Subcutaneous abdominal adipose tissue (tissue), 5 donors: ENCODE data around the gene UBXN10.

Experiments used
- H3K27ac ChIP-seq: one replicate; pipeline ENCODE4 v1.7.0; 2013; ENCODE audit warnings: low read depth, mild to moderate bottlenecking, inconsistent platforms, low read length, moderate library complexity
- H3K27me3 ChIP-seq, 5 donors: one replicate each; pipeline ENCODE4 v1.7.0; 2013; ENCODE audit warnings: low read length in 5 of 5, inconsistent platforms in 1 of 5; ENCODE audit not compliant: control insufficient read depth in 5 of 5, insufficient read depth in 4 of 5
- H3K36me3 ChIP-seq, 5 donors: one replicate each; pipeline ENCODE4 v1.7.0; 2013; ENCODE audit warnings: low read length in 5 of 5; ENCODE audit not compliant: control insufficient read depth in 5 of 5, insufficient read depth in 5 of 5
- H3K4me1 ChIP-seq, 5 donors: one replicate each; pipeline ENCODE4 v1.7.0; 2013; ENCODE audit warnings: low read length in 5 of 5, mild to moderate bottlenecking in 3 of 5, moderate library complexity in 1 of 5; ENCODE audit not compliant: control insufficient read depth in 5 of 5, insufficient read depth in 5 of 5
- H3K4me3 ChIP-seq, 5 donors: one replicate each; pipeline ENCODE4 v1.7.0; 2013; ENCODE audit warnings: low read length in 5 of 5, low read depth in 1 of 5
- H3K9ac ChIP-seq, 5 donors: one replicate each; pipeline ENCODE4 v1.7.0; 2013; ENCODE audit warnings: low read length in 5 of 5, mild to moderate bottlenecking in 4 of 5, moderate library complexity in 3 of 5
- H3K9me3 ChIP-seq, 5 donors: one replicate each; pipeline ENCODE4 v1.7.0; 2013; ENCODE audit warnings: low read length in 5 of 5; ENCODE audit not compliant: control insufficient read depth in 5 of 5
- donor health status: healthy.
- donor health status: healthy.
- donor health status: healthy.
- donor health status: healthy.
- donor health status: healthy.

Gene UBXN10

DNA sequence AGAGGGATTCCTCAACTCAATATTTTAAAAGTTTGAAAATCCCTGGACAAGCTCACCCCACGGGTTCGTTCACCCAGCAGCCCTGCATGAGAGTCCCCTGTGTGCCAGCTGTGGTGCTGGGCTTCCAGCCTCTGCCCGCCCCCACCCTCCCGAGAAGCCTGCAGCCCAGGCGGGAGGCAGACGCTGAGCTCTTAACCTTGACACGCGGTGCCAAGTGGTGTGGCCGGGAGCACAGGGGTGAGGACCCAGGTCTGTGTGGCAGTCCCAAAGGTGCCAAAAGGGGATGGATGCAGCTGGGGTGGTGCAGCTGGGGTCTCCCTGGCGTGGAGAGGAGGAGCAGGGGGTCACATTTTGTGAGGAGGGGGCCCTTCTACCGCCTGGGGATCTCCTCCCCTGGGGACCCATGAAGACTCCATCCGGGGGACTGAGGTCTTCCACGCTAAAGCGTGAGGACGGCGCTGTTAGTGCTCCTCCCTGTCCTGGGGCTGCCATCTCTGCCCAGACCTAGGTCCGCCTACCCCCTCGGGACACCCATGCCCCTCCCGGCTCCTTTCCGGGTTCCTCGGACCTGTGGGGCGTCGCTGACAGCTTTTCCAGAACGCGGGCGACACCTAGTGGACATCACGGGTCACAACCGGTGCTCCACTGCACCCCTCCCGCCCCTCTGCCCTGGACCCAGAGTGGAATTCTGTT, 33.8 kb upstream of the UBXN10 start:
- Histone ChIP-seq H3K4me1 (peaks cover 9 to 32% (median 27%) of the 10 kb centered on the region in 5 donors), H3K27ac (peak overlapping the region; percentile 65), H3K9ac (peak overlapping the region in 3 of 5 donors; percentile 26 to 39 (median 32))

DNA sequence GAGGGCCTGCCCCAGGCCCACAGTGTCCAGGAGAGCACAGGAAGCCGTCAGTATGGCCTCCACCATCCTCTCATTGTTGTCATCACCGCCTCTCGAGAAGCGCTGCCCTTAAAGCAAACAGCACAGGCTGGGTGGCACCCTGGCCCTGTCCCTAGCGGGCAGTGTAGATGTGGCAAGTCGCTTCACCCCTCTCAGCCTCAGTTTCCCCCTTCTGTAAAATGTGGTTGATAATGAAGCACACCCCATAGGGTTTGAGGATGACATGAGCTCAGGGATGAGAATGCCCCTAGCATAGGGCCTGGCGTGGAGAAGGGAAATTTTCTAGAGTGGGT, 33.3 kb upstream of the UBXN10 start:
- peaks cover 0 to 5% (median 2%) of the 10 kb centered on the region in 5 donors for H3K27me3 ChIP-seq
- no peaks in the 10 kb centered on the region for H3K9me3 ChIP-seq
- no peaks in the 10 kb centered on the region for H3K36me3 ChIP-seq
- peak overlapping the region; percentile 65 for H3K27ac ChIP-seq
- H3K4me3 ChIP-seq, result peak overlapping the region in 3 of 5 donors; percentile 12 to 68 (median 53)
- H3K9ac ChIP-seq, result peak overlapping the region in 2 of 5 donors; percentile 25 to 53
- H3K4me1 ChIP-seq, result peaks cover 9 to 32% (median 27%) of the 10 kb centered on the region in 5 donors

More for the DNA sequence above, 33.8 kb upstream of the UBXN10 start:
- peaks cover 0 to 5% (median 2%) of the 10 kb centered on the region in 5 donors for H3K27me3 ChIP-seq
- H3K4me3 ChIP-seq, result peak overlapping the region in 4 of 5 donors; percentile 39 to 68 (median 55)
- no peaks in the 10 kb centered on the region for H3K36me3 ChIP-seq
- no peaks in the 10 kb centered on the region for H3K9me3 ChIP-seq

DNA sequence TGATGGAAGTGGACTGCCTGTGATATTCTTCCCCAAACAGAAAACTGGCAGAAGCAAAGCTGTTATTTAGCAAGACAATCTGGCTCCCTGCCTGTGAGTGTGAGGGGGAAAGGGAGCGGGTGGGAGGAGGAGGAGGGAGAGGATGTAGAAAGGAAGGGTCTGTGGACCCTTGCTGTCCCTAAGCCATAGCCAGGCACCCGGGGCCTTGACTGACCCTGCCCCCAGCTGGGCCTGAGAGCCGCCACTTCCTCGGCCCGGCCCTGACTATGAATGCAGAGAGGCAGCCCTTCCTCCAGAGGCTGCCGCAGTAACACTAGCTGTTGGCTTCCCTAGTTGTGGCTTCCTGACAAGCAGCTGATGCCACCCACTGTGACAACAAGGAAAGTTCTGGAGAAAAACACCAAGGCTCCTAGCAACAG, 32.9 kb upstream of the UBXN10 start:
- Histone ChIP-seq H3K4me1 (peaks cover 9 to 32% (median 27%) of the 10 kb centered on the region in 5 donors), H3K9ac (peak overlapping the region in 2 of 5 donors; percentile 53 to 55), H3K4me3 (peak overlapping the region in 1 of 5 donors; percentile 68), H3K27me3 (peaks cover 0 to 5% (median 2%) of the 10 kb centered on the region in 5 donors), H3K36me3 (no peaks in the 10 kb centered on the region), H3K9me3 (peaks cover 0 to 4% (median under 1%) of the 10 kb centered on the region in 5 donors), H3K27ac (peak overlapping the region; percentile 65)

DNA sequence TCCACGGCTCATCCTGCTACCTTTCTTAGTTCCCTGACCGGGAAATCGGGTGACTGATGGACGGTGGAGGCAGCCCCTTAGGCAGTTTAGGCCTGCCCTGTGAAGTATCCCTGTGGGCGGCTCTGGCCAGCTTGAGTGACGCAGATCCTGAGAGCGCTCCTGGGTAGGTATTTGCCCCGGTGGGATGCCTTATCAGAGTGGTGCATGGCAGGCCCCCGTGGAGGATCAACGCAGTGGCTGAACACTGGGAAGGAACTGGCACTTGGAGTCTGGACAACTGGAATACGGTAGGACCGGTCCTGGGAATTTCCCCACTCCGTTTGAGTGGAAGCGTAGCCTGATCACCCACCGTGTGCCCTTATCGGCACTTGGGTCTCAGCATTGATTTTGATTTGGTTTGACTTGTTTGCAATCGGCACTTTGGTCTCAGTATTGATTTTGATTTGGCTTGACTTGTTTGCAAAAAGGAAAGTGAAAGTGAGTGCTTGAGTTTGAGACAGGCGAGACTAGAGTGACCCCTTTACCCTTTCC, 31.5 kb upstream of the UBXN10 start:
- H3K4me1 ChIP-seq, result peaks cover 9 to 32% (median 27%) of the 10 kb centered on the region in 5 donors
- H3K27me3 ChIP-seq, result peaks cover 0 to 2% (median 0%) of the 10 kb centered on the region in 5 donors
- H3K4me3 ChIP-seq, result peak overlapping the region; percentile 28 to 50 (median 45)
- no peaks in the 10 kb centered on the region for H3K36me3 ChIP-seq
- peaks cover 0 to 17% (median 12%) of the 10 kb centered on the region in 5 donors for H3K9me3 ChIP-seq
- peak overlapping the region in 1 of 5 donors; percentile 20 for H3K9ac ChIP-seq
- no peak overlapping the region for H3K27ac ChIP-seq

DNA sequence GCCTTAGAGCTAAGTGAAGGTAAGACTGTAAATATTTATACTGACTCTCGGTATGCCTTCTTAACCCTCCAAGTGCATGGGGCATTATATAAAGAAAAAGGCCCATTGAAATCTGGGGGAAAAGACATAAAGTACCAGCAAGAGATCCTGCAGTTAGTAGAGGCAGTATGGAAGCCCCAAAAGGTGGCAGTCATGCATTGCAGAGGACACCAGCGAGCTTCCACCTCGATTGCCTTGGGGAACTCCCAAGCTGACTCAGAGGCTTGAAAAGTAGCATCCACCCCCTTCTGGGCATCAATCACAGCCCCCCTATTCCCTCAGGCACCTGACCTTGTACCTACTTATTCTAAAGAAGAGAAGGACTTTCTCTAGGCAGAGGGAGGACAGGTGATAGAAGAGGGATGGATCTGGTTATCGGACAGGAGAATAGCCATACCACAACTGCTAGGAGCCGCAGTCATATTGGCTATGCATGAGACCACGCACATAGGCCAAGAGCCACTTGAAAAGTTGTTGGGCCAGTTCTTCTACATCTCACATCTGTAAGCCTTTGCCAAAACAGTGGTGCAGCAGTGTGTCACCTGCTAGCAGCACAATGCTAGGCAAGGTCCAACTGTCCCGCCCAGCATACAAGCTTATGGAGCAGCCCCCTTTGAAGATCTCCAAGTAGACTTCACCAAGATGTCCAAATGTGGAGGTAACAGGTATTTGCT, 27.4 kb upstream of the UBXN10 start:
- no peak overlapping the region for H3K4me3 ChIP-seq
- peaks cover 4 to 51% (median 39%) of the 10 kb centered on the region in 5 donors for H3K9me3 ChIP-seq
- peaks cover 4 to 16% (median 11%) of the 10 kb centered on the region in 5 donors for H3K4me1 ChIP-seq
- no peaks in the 10 kb centered on the region for H3K36me3 ChIP-seq
- H3K9ac ChIP-seq, result no peak overlapping the region
- no peak overlapping the region for H3K27ac ChIP-seq
- H3K27me3 ChIP-seq, result no peaks in the 10 kb centered on the region

DNA sequence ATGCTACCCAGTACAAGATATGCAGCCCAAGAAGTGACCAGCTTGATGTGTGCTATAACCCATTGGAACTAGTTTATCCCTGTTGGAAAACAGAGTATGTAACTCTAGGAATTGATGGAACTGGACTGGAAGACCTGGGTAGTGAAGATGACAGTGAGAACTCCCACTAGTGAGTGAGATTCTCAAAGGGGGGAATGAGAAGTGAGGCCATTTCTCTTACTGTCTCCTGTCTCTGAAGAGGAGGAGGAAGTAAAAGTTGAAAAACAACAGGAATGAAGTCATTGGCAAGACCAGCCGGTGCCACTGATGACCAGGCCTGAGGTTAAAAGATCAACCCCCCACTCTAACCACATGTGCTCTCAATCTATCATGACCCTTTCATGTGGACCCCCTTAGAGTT, 25.9 kb upstream of the UBXN10 start:
- Histone ChIP-seq H3K4me3 (peak overlapping the region in 1 of 5 donors; percentile 42), H3K9ac (no peak overlapping the region), H3K4me1 (peaks cover 1 to 16% (median 4%) of the 10 kb centered on the region in 5 donors), H3K27me3 (no peaks in the 10 kb centered on the region), H3K27ac (no peak overlapping the region), H3K36me3 (no peaks in the 10 kb centered on the region), H3K9me3 (peaks cover 4 to 51% (median 39%) of the 10 kb centered on the region in 5 donors)

DNA sequence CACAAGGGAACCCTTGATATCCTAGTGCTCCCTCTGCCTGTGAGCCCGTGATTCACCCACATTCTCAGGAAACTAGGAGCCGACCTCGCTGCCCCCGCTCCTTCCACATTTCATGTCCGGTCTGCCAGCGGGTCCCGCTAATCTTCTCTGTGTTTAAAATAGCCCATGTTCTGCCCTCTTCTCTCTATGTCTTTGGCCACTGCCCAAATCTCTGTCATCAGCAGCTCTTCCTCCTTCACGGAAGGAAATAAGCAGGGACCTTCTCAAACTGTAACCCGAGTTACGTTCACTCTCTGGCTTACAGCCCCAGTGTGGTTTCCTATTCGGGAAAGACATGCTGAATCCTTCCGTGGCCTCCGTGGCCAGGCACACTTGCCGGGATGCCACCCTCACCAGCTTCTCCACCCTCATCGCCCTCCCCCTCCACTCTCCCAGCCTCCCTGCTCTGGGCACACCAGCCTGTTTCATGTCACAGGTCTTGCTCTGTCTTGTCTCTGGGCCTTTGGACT, 21.1 kb upstream of the UBXN10 start:
- Histone ChIP-seq H3K27me3 (peaks cover 0 to 13% (median 13%) of the 10 kb centered on the region in 5 donors), H3K4me3 (no peak overlapping the region), H3K9ac (no peak overlapping the region), H3K36me3 (no peaks in the 10 kb centered on the region), H3K27ac (no peak overlapping the region), H3K9me3 (peaks cover 2 to 31% (median 26%) of the 10 kb centered on the region in 5 donors), H3K4me1 (peaks cover 1 to 40% (median 9%) of the 10 kb centered on the region in 5 donors)

DNA sequence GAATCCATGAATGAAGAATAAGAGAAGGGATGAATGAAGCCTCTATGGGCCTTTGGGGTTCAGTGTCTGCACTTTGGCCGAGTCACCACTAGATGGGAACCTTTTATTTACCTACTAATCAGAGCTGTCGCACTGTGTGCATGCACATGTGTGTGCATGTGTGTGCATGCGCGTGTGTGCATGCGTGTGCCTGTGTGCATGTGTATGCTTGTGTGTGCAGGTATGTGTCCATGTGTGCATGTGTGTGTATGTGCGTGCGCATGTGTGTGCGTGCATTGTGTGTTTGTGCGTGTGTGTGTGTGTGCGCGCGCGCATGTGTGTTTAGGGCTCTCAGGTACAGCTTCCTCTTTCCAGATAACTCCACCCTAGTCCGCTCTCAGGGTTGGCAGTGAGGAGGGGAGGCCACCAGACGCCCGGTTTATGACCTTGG, 20.4 kb upstream of the UBXN10 start:
- peaks cover 1 to 40% (median 9%) of the 10 kb centered on the region in 5 donors for H3K4me1 ChIP-seq
- peaks cover 1 to 25% (median 18%) of the 10 kb centered on the region in 5 donors for H3K9me3 ChIP-seq
- no peak overlapping the region for H3K4me3 ChIP-seq
- no peak overlapping the region for H3K27ac ChIP-seq
- no peak overlapping the region for H3K9ac ChIP-seq
- no peaks in the 10 kb centered on the region for H3K36me3 ChIP-seq
- H3K27me3 ChIP-seq, result peaks cover 0 to 15% (median 13%) of the 10 kb centered on the region in 5 donors

DNA sequence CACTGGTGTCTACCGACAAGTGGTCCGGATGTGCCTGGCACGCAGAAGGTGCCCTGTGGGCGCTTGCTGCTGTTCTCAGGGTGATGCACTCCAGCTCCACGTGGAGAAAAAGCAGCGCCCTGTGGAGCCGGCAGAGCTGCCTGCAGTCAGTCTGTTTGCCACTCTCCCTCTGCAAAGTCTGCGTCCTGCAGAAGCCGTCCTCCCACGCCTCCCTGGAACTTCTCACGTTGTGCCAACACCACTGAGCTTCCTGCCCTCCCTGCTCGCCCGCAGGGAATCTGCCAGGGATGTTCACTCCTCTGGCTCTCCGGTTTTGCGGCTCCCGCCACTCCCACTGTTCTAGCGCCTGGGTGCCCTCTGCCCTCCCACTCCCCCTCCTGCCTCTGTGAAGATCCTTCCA, 19.8 kb upstream of the UBXN10 start:
- no peak overlapping the region for H3K9ac ChIP-seq
- H3K4me3 ChIP-seq, result no peak overlapping the region
- H3K27me3 ChIP-seq, result peaks cover 0 to 15% (median 13%) of the 10 kb centered on the region in 5 donors
- no peak overlapping the region for H3K27ac ChIP-seq
- no peaks in the 10 kb centered on the region for H3K36me3 ChIP-seq
- peaks cover 0 to 20% (median 13%) of the 10 kb centered on the region in 5 donors for H3K9me3 ChIP-seq
- peaks cover 1 to 44% (median 9%) of the 10 kb centered on the region in 5 donors for H3K4me1 ChIP-seq
